NT2/D1 (cell line): ENCODE data around the gene BPGM.

Experiments used
- SUZ12 ChIP-seq: IDR thresholded peaks from 2 replicates; pipeline ENCODE4 v1.6.1; 2011; ENCODE audit not compliant: insufficient read length, insufficient read depth; ENCODE audit errors: extremely low read depth
- YY1 ChIP-seq: IDR thresholded peaks from 2 replicates; pipeline ENCODE4 v1.6.1; 2011; ENCODE audit not compliant: insufficient read length, insufficient read depth

DNA sequence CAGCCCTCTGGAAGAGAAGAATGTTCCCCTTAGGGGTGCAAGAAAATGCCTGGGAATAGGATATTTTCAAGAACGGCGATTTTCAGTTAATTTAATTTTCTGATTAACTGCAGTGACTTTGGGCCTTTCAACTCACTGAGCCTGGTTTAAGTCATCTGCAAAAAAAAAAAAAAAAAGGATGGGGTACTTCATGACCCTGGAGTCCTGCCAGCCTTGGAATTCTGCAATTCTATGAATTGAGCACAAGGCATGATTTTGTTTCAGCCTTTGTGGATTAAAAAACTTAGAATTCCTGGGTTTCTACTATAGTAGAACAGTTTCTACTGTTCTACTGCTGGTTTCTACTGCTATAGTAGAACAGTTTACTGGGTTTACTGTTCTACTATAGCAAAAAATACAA, 74.5 kb downstream of the BPGM start:
- TF ChIP-seq YY1 (no peak), SUZ12 (no peak)
